CD4-positive, alpha-beta T cell treated with Interleukin-10 for 1 hour (primary cell): ENCODE measurements around the gene GAD2.

ENCODE experiments used
- DNase-seq: peaks from one replicate; pipeline ENCODE4 v3.0.0-alpha.2; 2020

Gene GAD2

GRCh38 chr10:26216585-26217395 lies at the start of gene GAD2:
Gene GAD2 (plus strand): TSS chr10:26216774. CDS start chr10:26216810, 36 bp downstream.
- DNase-seq = no peak

- no peak for DNase-seq
These were observed 47.1 kb upstream of the GAD2 start for GRCh38 chr10:26169466-26169865.

GRCh38 chr10:26172131-26172530 lies 44.4 kb upstream of the GAD2 start:
- no peak for DNase-seq

- DNase-seq = no peak
These were observed 42.7 kb upstream of the GAD2 start for GRCh38 chr10:26173837-26174236.

GRCh38 chr10:26177341-26177740 lies 39.2 kb upstream of the GAD2 start:
- DNase-seq = no peak

GRCh38 chr10:26194275-26194674 lies 22.3 kb upstream of the GAD2 start:
- DNase-seq = no peak

- DNase-seq = no peak
These were observed 19.3 kb upstream of the GAD2 start for GRCh38 chr10:26197248-26197647.

- DNase-seq = no peak
These were observed 18.5 kb upstream of the GAD2 start for GRCh38 chr10:26198119-26198518.

GRCh38 chr10:26199841-26200240 lies 16.7 kb upstream of the GAD2 start:
- no peak for DNase-seq

- no peak for DNase-seq
These were observed 11.4 kb upstream of the GAD2 start for GRCh38 chr10:26205223-26205622.

GRCh38 chr10:26211781-26212444 lies 4.7 kb upstream of the GAD2 start:
- no peak for DNase-seq

- DNase-seq = no peak
These were observed 4.1 kb upstream of the GAD2 start for GRCh38 chr10:26212511-26212910.

GRCh38 chr10:26213157-26213800 lies 3.3 kb upstream of the GAD2 start:
- DNase-seq = no peak

- no peak for DNase-seq
These were observed 2.6 kb upstream of the GAD2 start for GRCh38 chr10:26214004-26214403.

- no peak for DNase-seq
These were observed 1.8 kb upstream of the GAD2 start for GRCh38 chr10:26214551-26215395.

GRCh38 chr10:26215396-26215934 lies 1.1 kb upstream of the GAD2 start:
- no peak for DNase-seq

- no peak for DNase-seq
These were observed 514 bp upstream of the GAD2 start for GRCh38 chr10:26215935-26216584.

- DNase-seq = no peak
These were observed 967 bp downstream of the GAD2 start for GRCh38 chr10:26217396-26218086.

GRCh38 chr10:26219676-26220075 lies 3.1 kb downstream of the GAD2 start:
- no peak for DNase-seq

GRCh38 chr10:26220901-26221300 lies 4.3 kb downstream of the GAD2 start:
- DNase-seq = no peak

- no peak for DNase-seq
These were observed 5.0 kb downstream of the GAD2 start for GRCh38 chr10:26221541-26221940.

- DNase-seq = no peak
These were observed 6.0 kb downstream of the GAD2 start for GRCh38 chr10:26222563-26222962.
